Fibroblast of pulmonary artery (primary cell): ENCODE measurements around the gene NPHS1.

Experiments used
- DNase-seq: peaks from one replicate; pipeline ENCODE4 v3.0.0-alpha.2; 2010; ENCODE audit warnings: low read depth
- H3K4me3 ChIP-seq: replicated peaks from 2 replicates; pipeline ENCODE4 v1.5.1; 2011; ENCODE audit warnings: low read depth, mild to moderate bottlenecking, control low read depth, low read length, moderate library complexity
- CTCF ChIP-seq: IDR thresholded peaks from 2 replicates; pipeline ENCODE4 v1.5.1; 2011; ENCODE audit warnings: mild to moderate bottlenecking, control low read depth, low read length, inconsistent platforms; ENCODE audit errors: missing control alignments

Gene NPHS1

GRCh38 chr19:35848486-35848885, 3.8 kb downstream of the NPHS1 start:
- no peak for DNase-seq
- H3K4me3 ChIP-seq: no peak overlapping the region
- TF ChIP-seq CTCF: no peak

GRCh38 chr19:35847911-35848310, 4.4 kb downstream of the NPHS1 start:
- no peak for TF ChIP-seq CTCF
- no peak for DNase-seq
- no peak overlapping the region for H3K4me3 ChIP-seq

- no peak for DNase-seq
- no peak for TF ChIP-seq CTCF
Observed at GRCh38 chr19:35846038-35846668, 6.2 kb downstream of the NPHS1 start.

GRCh38 chr19:35845215-35846037, 6.9 kb downstream of the NPHS1 start:
- no peak overlapping the region for H3K4me3 ChIP-seq
- no peak for DNase-seq

More at GRCh38 chr19:35846038-35846668, 6.2 kb downstream of the NPHS1 start:
- no peak overlapping the region for H3K4me3 ChIP-seq

GRCh38 chr19:35844482-35845214, 7.7 kb downstream of the NPHS1 start:
- TF ChIP-seq CTCF: no peak
- no peak overlapping the region for H3K4me3 ChIP-seq
- DNase-seq: no peak

More at GRCh38 chr19:35845215-35846037, 6.9 kb downstream of the NPHS1 start:
- TF ChIP-seq CTCF: no peak

GRCh38 chr19:35843676-35844481, 8.4 kb downstream of the NPHS1 start:
- DNase-seq: no peak
- TF ChIP-seq CTCF: no peak
- H3K4me3 ChIP-seq: no peak overlapping the region
